Measurements from ENCODE around the gene ABCD2.

DNA sequence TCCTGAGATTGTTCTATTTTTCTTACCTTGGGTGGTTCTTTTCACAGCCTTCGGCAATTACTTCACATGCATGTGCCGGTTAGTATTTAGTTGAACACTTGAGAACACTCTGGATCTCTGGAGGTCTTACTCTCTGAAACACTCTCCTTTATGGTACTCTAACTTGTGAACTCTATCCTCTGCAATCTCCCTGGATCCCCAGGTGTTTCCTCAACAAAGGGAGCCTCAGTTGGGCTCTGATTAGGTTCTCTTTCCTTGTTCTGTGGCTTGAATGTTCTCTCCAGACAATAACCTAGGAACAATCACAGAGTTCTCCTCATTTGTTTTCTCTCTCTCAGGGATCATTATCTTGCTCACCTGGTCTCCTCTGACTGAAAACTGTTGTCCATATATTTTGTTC is 40.5 kb upstream of the ABCD2 start:
- TF ChIP-seq, protein P1, sequence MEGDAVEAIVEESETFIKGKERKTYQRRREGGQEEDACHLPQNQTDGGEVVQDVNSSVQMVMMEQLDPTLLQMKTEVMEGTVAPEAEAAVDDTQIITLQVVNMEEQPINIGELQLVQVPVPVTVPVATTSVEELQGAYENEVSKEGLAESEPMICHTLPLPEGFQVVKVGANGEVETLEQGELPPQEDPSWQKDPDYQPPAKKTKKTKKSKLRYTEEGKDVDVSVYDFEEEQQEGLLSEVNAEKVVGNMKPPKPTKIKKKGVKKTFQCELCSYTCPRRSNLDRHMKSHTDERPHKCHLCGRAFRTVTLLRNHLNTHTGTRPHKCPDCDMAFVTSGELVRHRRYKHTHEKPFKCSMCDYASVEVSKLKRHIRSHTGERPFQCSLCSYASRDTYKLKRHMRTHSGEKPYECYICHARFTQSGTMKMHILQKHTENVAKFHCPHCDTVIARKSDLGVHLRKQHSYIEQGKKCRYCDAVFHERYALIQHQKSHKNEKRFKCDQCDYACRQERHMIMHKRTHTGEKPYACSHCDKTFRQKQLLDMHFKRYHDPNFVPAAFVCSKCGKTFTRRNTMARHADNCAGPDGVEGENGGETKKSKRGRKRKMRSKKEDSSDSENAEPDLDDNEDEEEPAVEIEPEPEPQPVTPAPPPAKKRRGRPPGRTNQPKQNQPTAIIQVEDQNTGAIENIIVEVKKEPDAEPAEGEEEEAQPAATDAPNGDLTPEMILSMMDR (IDR thresholded peaks at IDR 0.05) = no peak
- no peak for TF ChIP-seq POLR2A (IDR thresholded peaks at IDR 0.05)
